H4 (cell line): ENCODE measurements around the gene FJX1. TPM values are rescaled to one million over a fixed set of nuclear protein-coding genes. Genes with fewer than 3 reads are reported as not detected.
"Not testable (repeated sequence)": the region's sequence is repeated elsewhere in the genome, so short reads cannot be mapped to it uniquely, and the experiment has no call there.

Experiments used
- DNase-seq: peaks from one replicate; pipeline ENCODE4 v3.0.0-alpha.2; 2015; ENCODE audit warnings: low spot score
- total RNA-seq: library from RNA; depleted of rRNA; stranded (reverse); fragments of >200 nt; shearing (Covaris generic); gene quantifications from 2 replicates; pipeline ENCODE4 v1.2.3, GENCODE V29; 2014; rRNA removed

FJX1 gene
- total RNA-seq, 1 experiment from 2014 or later, result 14.5 TPM

DNA sequence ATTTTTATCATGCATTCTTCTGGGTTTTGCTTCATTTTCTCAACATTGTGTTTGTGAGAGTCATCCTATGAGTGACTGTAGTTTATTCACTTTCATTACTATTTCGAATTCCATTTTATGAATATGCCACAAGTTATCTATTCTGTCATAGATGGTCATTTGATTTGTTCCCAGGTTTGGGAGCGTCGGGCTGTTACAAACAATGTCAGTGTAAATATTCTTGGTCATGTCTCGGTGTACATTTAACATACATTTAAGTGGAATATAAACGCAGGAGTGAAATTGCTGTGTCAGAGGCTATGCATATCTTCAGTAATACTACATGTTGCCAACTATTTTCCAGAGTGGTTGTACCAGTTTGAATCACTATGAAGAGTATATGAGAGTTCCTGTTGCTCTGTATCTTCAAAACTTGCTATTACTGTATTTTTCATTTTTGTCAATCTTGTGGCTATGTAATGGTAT, 46.7 kb downstream of the FJX1 start:
- no peak for DNase-seq

DNA sequence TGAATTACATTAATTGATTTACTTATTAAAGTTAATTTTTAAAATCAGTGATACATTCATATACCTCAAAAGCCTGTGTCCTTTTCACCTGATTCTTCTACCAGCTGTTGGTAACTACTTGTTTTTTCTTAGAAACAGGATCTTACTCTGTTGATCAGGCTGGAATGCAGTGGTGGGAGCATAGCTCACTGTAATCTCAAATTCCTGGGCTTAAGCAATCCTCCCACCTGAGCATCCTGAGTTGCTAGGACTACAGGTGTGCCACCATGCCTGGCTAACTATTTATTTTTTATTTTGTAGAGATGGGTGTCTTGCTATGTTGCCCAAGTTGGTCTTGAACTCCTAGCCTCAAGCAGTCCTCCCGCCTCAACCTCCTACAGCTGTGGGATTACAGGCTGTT, 49.0 kb downstream of the FJX1 start:
- DNase-seq, result no peak

DNA sequence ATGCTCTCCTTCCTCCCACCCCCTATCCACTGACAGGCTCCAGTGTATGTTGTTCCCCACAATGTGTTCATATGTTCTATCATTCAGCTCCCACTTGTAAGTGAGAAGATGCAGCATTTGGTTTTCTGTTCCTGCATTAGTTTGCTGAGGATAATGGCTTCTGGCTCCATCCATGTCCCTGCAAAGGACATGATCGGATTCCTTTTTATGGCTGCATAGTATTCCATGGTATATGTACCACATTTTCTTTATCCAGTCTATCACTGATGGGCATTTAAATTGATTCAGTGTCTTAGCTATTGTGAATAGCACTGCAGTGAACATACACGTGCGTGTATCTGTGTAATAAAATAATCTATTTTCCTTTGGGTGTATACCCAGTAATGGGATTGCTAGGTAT, 50.1 kb downstream of the FJX1 start:
- DNase-seq, result not testable (repeated sequence)

Other genes with a start within 250 kb of the FJX1 start
- gene SLC1A2, start 198.9 kb upstream of the FJX1 start, total RNA-seq, result 0.84 and 1.7 TPM in 2 replicates
- 0.06 and 0.35 TPM in 2 replicates for gene PAMR1, start 92.8 kb upstream of the FJX1 start, total RNA-seq
- gene TRIM44, start 44.3 kb downstream of the FJX1 start, total RNA-seq, result 31.7 and 60.7 TPM in 2 replicates